SK-N-SH (cell line): Measurements from ENCODE around the gene AUTS2. TPM values are rescaled to one million over a fixed set of nuclear protein-coding genes. Genes with fewer than 3 reads are reported as not detected.

ENCODE experiments used
- CTCF ChIA-PET: fragments of 300-600, 350-600 bp; formaldehyde crosslinking; extraction: SDS; loops from one replicate; lab custom pipeline; 2021; lab: Yijun Ruan, JAX
- POLR2A ChIA-PET: fragments of 350-600 bp; sonication (Branson Sonifier 250); formaldehyde crosslinking; extraction: SDS; loops from one replicate; lab custom pipeline; 2020; ENCODE audit warnings: antibody characterized with exemption, inconsistent platforms; lab: Yijun Ruan, JAX
- DNase-seq: peaks from one replicate; pipeline ENCODE4 v3.0.0; 2012
- H2AFZ ChIP-seq: fragments of 200-600 bp; sonication (generic); 2 replicates; pipeline ENCODE4 v1.8.1; 2016; ENCODE audit warnings: antibody characterized with exemption, mild to moderate bottlenecking, low read depth
- H3F3A ChIP-seq: fragments of 200-600 bp; sonication (generic); replicated peaks from 2 replicates; pipeline ENCODE3; 2016; ENCODE audit warnings: antibody characterized with exemption, mild to moderate bottlenecking; ENCODE audit not compliant: insufficient read depth
- H3K27ac ChIP-seq, 2 experiments: fragments of 200-500 bp in 1 of 2; fragments of 200-600 bp in 1 of 2; sonication (Bioruptor generic) in 1 of 2; sonication (generic), shearing (Covaris generic) in 1 of 2; 2 replicates each; pipeline versions ENCODE4 v1.5.1 to v1.6.1; 2014 to 2016; ENCODE audit warnings: low read depth in 2 of 2, inconsistent platforms in 1 of 2, low read length in 1 of 2, mild to moderate bottlenecking in 1 of 2, mixed read lengths in 1 of 2
- H3K27me3 ChIP-seq: fragments of 200-600 bp; sonication (generic), shearing (Covaris generic); 2 replicates; pipeline ENCODE4 v1.6.1; 2016; ENCODE audit warnings: mixed run types; ENCODE audit not compliant: insufficient read depth
- H3K36me3 ChIP-seq, 2 experiments: fragments of 200-500 bp in 1 of 2; fragments of 200-600 bp in 1 of 2; sonication (Bioruptor generic) in 1 of 2; sonication (generic) in 1 of 2; replicated peaks in 1 of 2; 2 replicates each; pipeline versions ENCODE3 to v1.5.1; 2014 to 2016; ENCODE audit warnings: low read length in 1 of 2, mild to moderate bottlenecking in 1 of 2; ENCODE audit not compliant: insufficient read depth in 2 of 2, control insufficient read depth in 1 of 2
- H3K4me1 ChIP-seq, 2 experiments: fragments of 200-500 bp in 1 of 2; fragments of 200-600 bp in 1 of 2; sonication (Bioruptor generic) in 1 of 2; sonication (generic), shearing (Covaris generic) in 1 of 2; 2 replicates each; pipeline versions ENCODE4 v1.5.1 to v1.6.1; 2014 to 2016; ENCODE audit warnings: low read depth in 1 of 2, low read length in 1 of 2, mixed run types in 1 of 2; ENCODE audit not compliant: insufficient read depth in 2 of 2, control insufficient read depth in 1 of 2
- H3K4me2 ChIP-seq: fragments of 200-600 bp; sonication (generic), shearing (Covaris generic); 2 replicates; pipeline ENCODE4 v1.6.1; 2017; ENCODE audit warnings: mixed run types
- H3K4me3 ChIP-seq, 2 experiments: fragments of 200-500 bp in 1 of 2; fragments of 200-600 bp in 1 of 2; sonication (Bioruptor generic) in 1 of 2; sonication (generic), shearing (Covaris generic) in 1 of 2; 2 replicates each; pipeline versions ENCODE4 v1.5.1 to v1.8.1; 2014 to 2016; ENCODE audit warnings: low read depth in 2 of 2, inconsistent platforms in 1 of 2, low read length in 1 of 2, mild to moderate bottlenecking in 1 of 2, mixed read lengths in 1 of 2, moderate library complexity in 1 of 2
- H3K79me2 ChIP-seq: fragments of 200-600 bp; sonication (generic); 2 replicates; pipeline ENCODE4 v1.8.1; 2017; ENCODE audit warnings: mild to moderate bottlenecking; ENCODE audit not compliant: insufficient read depth
- H3K9ac ChIP-seq: fragments of 200-600 bp; sonication (generic); 2 replicates; pipeline ENCODE4 v1.6.1; 2017; ENCODE audit warnings: mixed run types
- H3K9me2 ChIP-seq: fragments of 200-600 bp; sonication (generic); 2 replicates; pipeline ENCODE4 v1.6.1; 2017; ENCODE audit warnings: mixed run types
- H3K9me3 ChIP-seq: fragments of 200-600 bp; sonication (generic); 2 replicates; pipeline ENCODE4 v1.6.1; 2017; ENCODE audit warnings: mixed run types, mild to moderate bottlenecking, moderate library complexity
- H4K20me1 ChIP-seq: fragments of 200-600 bp; sonication (generic); 2 replicates; pipeline ENCODE4 v1.6.1; 2017; ENCODE audit warnings: mild to moderate bottlenecking, mixed run types; ENCODE audit not compliant: insufficient read depth
- EP300 ChIP-seq, 2 experiments: IDR thresholded peaks; 2 replicates each; pipeline versions ENCODE4 v1.4.0 to v1.6.1; 2012; ENCODE audit warnings: borderline replicate concordance in 1 of 2, low read depth in 1 of 2, low read length in 1 of 2
- EZH2phosphoT487 ChIP-seq: fragments of 200-600 bp; sonication (generic); IDR thresholded peaks from 2 replicates; pipeline ENCODE4 v1.6.1; 2017; ENCODE audit warnings: low read depth, mixed run types, mild to moderate bottlenecking, antibody characterized with exemption, moderate library complexity, borderline replicate concordance
- GATA2 ChIP-seq: sonication (generic); formaldehyde crosslinking; IDR thresholded peaks from 2 replicates; pipeline ENCODE4 v1.5.0; 2020; ENCODE audit warnings: mild to moderate bottlenecking, missing genetic modification reagents
- IRF3 ChIP-seq: fragments of 150-350 bp; IDR thresholded peaks from 2 replicates; pipeline ENCODE4 v1.6.1; 2016; ENCODE audit warnings: mild to moderate bottlenecking, low read depth, low read length
- JUND ChIP-seq: IDR thresholded peaks from 2 replicates; pipeline ENCODE4 v1.4.0; 2012
- MAX ChIP-seq: IDR thresholded peaks from 2 replicates; pipeline ENCODE4 v1.4.0; 2012; ENCODE audit warnings: low read depth
- NFIC ChIP-seq: IDR thresholded peaks from 2 replicates; pipeline ENCODE4 v1.4.0; 2012; ENCODE audit warnings: borderline replicate concordance
- NRF1 ChIP-seq: IDR thresholded peaks from 2 replicates; pipeline ENCODE4 v1.6.1; 2012; ENCODE audit warnings: low read depth, mild to moderate bottlenecking, low read length
- REST ChIP-seq: IDR thresholded peaks from 2 replicates; pipeline ENCODE4 v1.6.1; 2012; ENCODE audit warnings: mild to moderate bottlenecking, low read depth, low read length, moderate library complexity
- SIN3A ChIP-seq: IDR thresholded peaks from 2 replicates; pipeline ENCODE4 v1.6.1; 2012; ENCODE audit warnings: low read depth, mild to moderate bottlenecking, low read length, moderate library complexity, borderline replicate concordance
- SMC3 ChIP-seq: IDR thresholded peaks from 2 replicates; pipeline ENCODE4 v1.6.1; 2012; ENCODE audit warnings: low read depth, low read length, improper control_type of control experiment
- TAF1 ChIP-seq: IDR thresholded peaks from 2 replicates; pipeline ENCODE4 v1.6.1; 2012; ENCODE audit warnings: low read depth, mild to moderate bottlenecking, low read length, moderate library complexity, borderline replicate concordance
- TCF12 ChIP-seq: IDR thresholded peaks from 2 replicates; pipeline ENCODE4 v1.4.0; 2012
- TEAD4 ChIP-seq: IDR thresholded peaks from 2 replicates; pipeline ENCODE4 v1.4.0; 2012; ENCODE audit warnings: mild to moderate bottlenecking, borderline replicate concordance; ENCODE audit not compliant: insufficient read depth
- USF1 ChIP-seq: IDR thresholded peaks from 2 replicates; pipeline ENCODE4 v1.4.0; 2012; ENCODE audit warnings: low read depth, borderline replicate concordance
- YY1 ChIP-seq: IDR thresholded peaks from 2 replicates; pipeline ENCODE4 v1.4.0; 2012; ENCODE audit warnings: low read depth, mild to moderate bottlenecking
- WGBS: methylation state at CpG from one replicate; pipeline ENCODE4 v1.1.6; 2017; ENCODE audit warnings: low lambda C conversion rate; 5-methylcytosine and 5-hydroxymethylcytosine counted together
- polyA plus RNA-seq, 3 experiments: library from polyadenylated mRNA; depleted of rRNA; stranded (reverse); fragments of >200 nt; gene quantifications; 2 replicates each; pipeline ENCODE4 v1.2.3, GENCODE V29; 2012

Gene AUTS2
- polyA plus RNA-seq, 1 of the 3 experiments (the other 2 are of a cell fraction): 15.6 TPM

- TF ChIP-seq TAF1: no peak
- TF ChIP-seq, all 33 proteins: peak for 0
These were observed 1174.6 kb downstream of the AUTS2 start (continued) for GRCh38 chr7:70772891-70773290.

DNA sequence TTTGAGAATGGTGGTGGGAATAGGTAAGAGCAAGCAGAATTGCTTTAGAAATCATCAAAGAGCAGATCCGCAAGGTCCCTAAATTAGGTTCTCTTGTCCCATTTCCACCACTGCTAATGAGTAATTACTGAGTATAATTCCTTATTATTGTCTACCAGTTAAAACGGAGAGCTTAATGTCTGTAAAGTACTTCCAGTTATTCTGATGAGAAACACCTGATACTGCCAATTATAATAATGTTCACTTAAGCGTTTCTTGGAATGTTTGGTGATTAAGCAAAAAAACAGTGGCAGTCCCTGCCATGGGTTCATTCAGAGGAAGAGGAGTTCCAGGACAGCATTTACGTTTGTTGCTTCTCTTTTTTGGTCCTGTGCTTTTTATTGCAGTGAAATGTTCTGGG lies 1175.1 kb downstream of the AUTS2 start:
- CTCF ChIA-PET: interaction anchor here (1.8 kb wide), 1 partner anchor 75 kb away, joined by 5 read pairs; no protein-coding TSS in a partner anchor

GRCh38 chr7:70774950-70775527 lies 1176.8 kb downstream of the AUTS2 start:
- Histone ChIP-seq H3K9me3 (no peaks in the 10 kb centered on the region), H4K20me1 (no peaks in the 10 kb centered on the region), H3K27me3 (no peaks in the 10 kb centered on the region), H3K36me3 (peaks cover 91 to 94% of the 10 kb centered on the region in 2 experiments), H3K4me3 (no peak overlapping the region), H3K9me2 (no peaks in the 10 kb centered on the region), H3K79me2 (0 out of 2 replicates have a peak, but pooled peaks cover 4% of the 10 kb centered on the region), H3K4me2 (no peak overlapping the region), H3K27ac (no peak overlapping the region), H2AFZ (no peak overlapping the region), H3K9ac (no peak overlapping the region), H3F3A (peaks cover 5% of the 10 kb centered on the region), H3K4me1 (peaks cover 0 to 17% of the 10 kb centered on the region in 2 experiments; a peak in 2 of 4 replicates)
- ChIA-PET CTCF (interaction anchor here (0.9 to 4.2 kb wide), 7 partner anchors 12 to 76 kb away, joined by 3 to 16 read pairs (median 3); no protein-coding TSS in a partner anchor), POLR2A (no interaction called here)
- WGBS: 88% methylated on average over 3 of the region's 3 CpGs
- TF ChIP-seq EZH2phosphoT487: no peak
- TF ChIP-seq MAX: no peak
- no peak for TF ChIP-seq YY1
- no peak for TF ChIP-seq TEAD4
- no peak for TF ChIP-seq SIN3A
- no peak for TF ChIP-seq NRF1
- no peak for TF ChIP-seq REST
- TF ChIP-seq IRF3: no peak
- no peak for TF ChIP-seq NFIC
- no peak for TF ChIP-seq TCF12
- no peak for TF ChIP-seq EP300 (IDR thresholded peaks at IDR 0.05; ENCODE audit: borderline replicate concordance in 1 of 2, low read depth in 1 of 2, low read length in 1 of 2)
- no peak for TF ChIP-seq JUND
- TF ChIP-seq SMC3: no peak
- no peak for TF ChIP-seq TAF1
- no peak for TF ChIP-seq USF1
- DNase-seq: no peak

More for the DNA sequence above, 1175.1 kb downstream of the AUTS2 start:
- POLR2A ChIA-PET: no interaction called here
- Histone ChIP-seq H3K79me2 (0 out of 2 replicates have a peak, but pooled peaks cover 4% of the 10 kb centered on the region), H3K27me3 (no peaks in the 10 kb centered on the region), H3K4me3 (no peak overlapping the region), H3F3A (peaks cover 5% of the 10 kb centered on the region), H3K36me3 (peaks cover 87 to 91% of the 10 kb centered on the region in 2 experiments), H4K20me1 (no peaks in the 10 kb centered on the region), H3K9me2 (no peaks in the 10 kb centered on the region), H2AFZ (no peak overlapping the region), H3K27ac (no peak overlapping the region), H3K9ac (no peak overlapping the region), H3K4me1 (peaks cover 0 to 17% of the 10 kb centered on the region in 2 experiments; a peak in 2 of 4 replicates), H3K9me3 (no peaks in the 10 kb centered on the region), H3K4me2 (no peak overlapping the region)
- no peak for TF ChIP-seq GATA2 (CRISPR knock-in tag)
- no peak for DNase-seq
- WGBS: 90% methylated on average over 4 of the region's 4 CpGs
